Tibial artery (tissue), 4 donors: ENCODE data around the gene FZD8.

ENCODE experiments used
- DNase-seq, 2 donors: peaks; one replicate each; pipeline ENCODE4 v3.0.0-alpha.2; 2019
- H3K27ac ChIP-seq, 2 donors: fragments of 200-600 bp; sonication (generic) in 1 of 2; 1 replicate in 1 of 2; 2 replicates in 1 of 2; pipeline ENCODE4 v1.5.1; 2018 to 2019; ENCODE audit warnings: mild to moderate bottlenecking in 1 of 2
- H3K27me3 ChIP-seq, 2 donors: fragments of 200-600 bp; sonication (generic) in 1 of 2; one replicate each; pipeline versions ENCODE4 v1.5.1 to v1.6.0; 2016 to 2019
- H3K36me3 ChIP-seq, 3 donors: fragments of 200-600 bp; sonication (generic) in 2 of 3; one replicate each; pipeline ENCODE4 v1.5.1; 2016 to 2019; ENCODE audit warnings: mild to moderate bottlenecking in 2 of 3
- H3K4me1 ChIP-seq, 4 donors: fragments of 200-600 bp; sonication (generic) in 2 of 4; 1 replicate in 3 of 4; 2 replicates in 1 of 4; pipeline ENCODE4 v1.5.1; 2016 to 2019
- H3K4me3 ChIP-seq, 2 donors: fragments of 200-600 bp; sonication (generic) in 1 of 2; 1 replicate in 1 of 2; 2 replicates in 1 of 2; pipeline ENCODE4 v1.5.1; 2018 to 2019; ENCODE audit warnings: mild to moderate bottlenecking in 2 of 2
- H3K9me3 ChIP-seq, 3 donors: fragments of 200-600 bp; sonication (generic) in 1 of 3; one replicate each; pipeline ENCODE4 v1.5.1; 2016 to 2019
- CTCF ChIP-seq, 2 experiments: fragments of 200-600 bp in 1 of 2; fragments of 450-650 bp in 1 of 2; IDR thresholded peaks; one replicate each; pipeline ENCODE4 v1.5.1; 2017 to 2019; ENCODE audit warnings: antibody characterized with exemption in 2 of 2, mild to moderate bottlenecking in 1 of 2, moderate library complexity in 1 of 2
- intact Hi-C: fragments of 100-400 bp; cut with DNase I; formaldehyde crosslinking; loops from one replicate; pipeline ENCODE4 v1.15.0; 2023; ENCODE audit warnings: low total_unique reads

FZD8 gene

GRCh38 chr10:35636956-35637355 lies 5.1 kb downstream of the FZD8 start:
- Histone ChIP-seq H3K36me3 (no peaks in the 10 kb centered on the region), H3K27ac (no peak overlapping the region), H3K4me1 (peaks cover 0 to 44% (median 19%) of the 10 kb centered on the region in 4 donors), H3K4me3 (peak overlapping the region; percentile 16 to 33), H3K9me3 (no peaks in the 10 kb centered on the region), H3K27me3 (no peaks in the 10 kb centered on the region)
- no peak for TF ChIP-seq CTCF (IDR thresholded peaks at IDR 0.05)
- no peak for DNase-seq
- intact Hi-C loops: loop anchor here (10.0 kb wide), 1 partner anchor 1248 kb away; no protein-coding TSS in a partner anchor

GRCh38 chr10:35635576-35635975 lies 6.5 kb downstream of the FZD8 start:
- TF ChIP-seq CTCF (IDR thresholded peaks at IDR 0.05): peak; percentile 89 to 90
- intact Hi-C loops: loop anchor here (2.0 to 10.0 kb wide), 2 partner anchors 1143 to 1249 kb away; no protein-coding TSS in a partner anchor
- H3K4me1 ChIP-seq: peaks cover 0 to 44% (median 19%) of the 10 kb centered on the region in 4 donors
- peak in 1 of 2 donors; percentile 44 for DNase-seq
- no peaks in the 10 kb centered on the region for H3K9me3 ChIP-seq
- no peaks in the 10 kb centered on the region for H3K36me3 ChIP-seq
- no peak overlapping the region for H3K27ac ChIP-seq
- H3K27me3 ChIP-seq: no peaks in the 10 kb centered on the region
- no peak overlapping the region for H3K4me3 ChIP-seq

DNA sequence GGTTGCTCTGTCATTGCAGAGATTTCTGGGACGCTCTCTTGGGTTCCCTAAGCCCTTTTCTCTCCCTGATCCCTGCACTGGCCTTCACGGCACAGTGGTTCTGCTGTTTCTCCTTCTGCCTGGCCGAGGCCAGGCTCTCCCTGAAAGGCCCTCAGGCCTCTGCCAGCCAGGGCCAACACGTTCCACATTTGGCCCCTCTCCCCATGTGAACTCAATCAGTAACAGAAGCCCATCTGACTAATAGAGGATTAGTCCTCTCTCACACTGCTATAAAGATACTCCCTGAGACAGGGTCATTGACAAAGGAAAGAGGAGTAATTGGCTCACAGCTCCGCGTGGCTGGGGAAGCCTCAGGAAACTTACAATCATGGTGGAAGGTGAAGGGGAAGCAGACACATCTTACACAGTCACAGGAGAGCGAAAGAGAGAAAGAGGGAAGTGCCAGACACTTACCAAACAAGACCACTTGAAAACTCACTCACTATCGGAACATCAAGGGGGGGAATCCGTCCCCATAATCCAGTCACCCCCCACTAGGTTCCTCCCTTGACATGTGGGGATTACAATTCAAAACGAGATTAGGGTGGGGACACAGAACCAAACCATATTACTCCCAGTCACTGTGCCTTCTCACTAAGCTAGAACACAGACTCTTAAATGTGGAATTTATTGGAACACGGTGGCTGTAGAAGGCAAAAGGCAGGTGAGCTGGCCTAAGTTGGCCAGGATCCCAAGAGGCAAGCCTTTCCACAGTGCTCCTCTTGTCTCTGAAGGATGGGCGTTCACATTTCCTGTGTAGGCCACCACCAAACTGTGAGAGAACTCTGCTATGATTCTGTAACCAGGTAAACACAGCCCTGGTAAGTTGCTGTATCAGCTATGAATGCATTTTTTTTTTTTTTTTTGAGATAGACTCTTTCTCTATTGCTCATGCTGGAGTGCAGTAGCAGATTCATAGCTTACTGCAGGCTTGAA lies 8.8 kb downstream of the FZD8 start:
- no peak for TF ChIP-seq CTCF (IDR thresholded peaks at IDR 0.05)
- H3K27me3 ChIP-seq: no peaks in the 10 kb centered on the region
- H3K9me3 ChIP-seq: no peaks in the 10 kb centered on the region
- H3K4me1 ChIP-seq: peaks cover 0 to 28% (median 6%) of the 10 kb centered on the region in 4 donors
- H3K4me3 ChIP-seq: no peak overlapping the region
- intact Hi-C loops: loop anchor here (10.0 kb wide), 1 partner anchor 1252 kb away; no protein-coding TSS in a partner anchor
- no peaks in the 10 kb centered on the region for H3K36me3 ChIP-seq
- DNase-seq: no peak
- no peak overlapping the region for H3K27ac ChIP-seq

DNA sequence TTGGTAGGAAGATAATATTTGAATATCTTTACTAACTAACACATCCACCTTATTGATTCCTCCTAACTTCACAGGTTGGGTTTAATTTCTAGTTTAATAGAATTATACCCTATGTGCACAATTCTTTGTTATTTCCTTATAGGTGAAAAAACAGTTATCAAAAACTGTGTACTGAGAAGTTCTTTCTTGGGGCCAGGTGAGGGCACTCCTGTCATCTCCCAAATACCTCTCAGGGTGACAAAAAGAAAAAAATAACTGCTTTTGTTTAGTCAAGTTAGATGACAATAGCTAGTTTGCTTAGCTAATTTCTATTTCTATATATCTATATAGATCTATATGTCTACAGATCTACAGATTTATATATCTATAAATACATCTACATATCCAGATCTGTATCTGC lies 10.1 kb downstream of the FZD8 start:
- no peaks in the 10 kb centered on the region for H3K9me3 ChIP-seq
- no peak for DNase-seq
- H3K27ac ChIP-seq: no peak overlapping the region
- H3K4me1 ChIP-seq: peaks cover 0 to 15% (median under 1%) of the 10 kb centered on the region in 4 donors
- intact Hi-C loops: loop anchor here (10.0 kb wide), 1 partner anchor 1253 kb away; no protein-coding TSS in a partner anchor
- H3K27me3 ChIP-seq: no peaks in the 10 kb centered on the region
- H3K36me3 ChIP-seq: no peaks in the 10 kb centered on the region
- no peak for TF ChIP-seq CTCF (IDR thresholded peaks at IDR 0.05)
- H3K4me3 ChIP-seq: no peak overlapping the region

GRCh38 chr10:35631404-35631803 lies 10.7 kb downstream of the FZD8 start:
- TF ChIP-seq CTCF (IDR thresholded peaks at IDR 0.05): no peak
- no peak for DNase-seq
- Histone ChIP-seq H3K36me3 (no peaks in the 10 kb centered on the region), H3K4me3 (no peak overlapping the region), H3K4me1 (peaks cover 0 to 9% (median 0%) of the 10 kb centered on the region in 4 donors), H3K9me3 (no peaks in the 10 kb centered on the region), H3K27me3 (no peaks in the 10 kb centered on the region), H3K27ac (no peak overlapping the region)
- intact Hi-C loops: loop anchor here (10.0 kb wide), 1 partner anchor 1253 kb away; no protein-coding TSS in a partner anchor
